Uterus (tissue), 4 donors: ENCODE results near the gene KMT5B. TPM values are rescaled to one million over a fixed set of nuclear protein-coding genes. Genes with fewer than 3 reads are reported as not detected.

Source experiments
- DNase-seq, 2 donors: peaks; one replicate each; pipeline ENCODE4 v3.0.0-alpha.2; 2019 to 2020
- H3K27ac ChIP-seq, 2 donors: fragments of 200-600 bp; sonication (generic); 1 replicate in 1 of 2; 2 replicates in 1 of 2; pipeline ENCODE4 v1.5.1; 2016 to 2018
- H3K27me3 ChIP-seq, 2 donors: fragments of 200-600 bp; sonication (generic); one replicate each; pipeline ENCODE4 v1.5.1; 2018 to 2019; ENCODE audit warnings: control low read depth in 1 of 2
- H3K36me3 ChIP-seq, 2 donors: fragments of 200-600 bp; sonication (generic); one replicate each; pipeline ENCODE4 v1.5.1; 2019; ENCODE audit warnings: control low read depth in 1 of 2
- H3K4me1 ChIP-seq, 2 donors: fragments of 200-600 bp; sonication (generic); one replicate each; pipeline ENCODE4 v1.5.1; 2018 to 2019; ENCODE audit warnings: control low read depth in 1 of 2
- H3K4me3 ChIP-seq, 2 donors: fragments of 200-600 bp; sonication (generic); 1 replicate in 1 of 2; 2 replicates in 1 of 2; pipeline ENCODE4 v1.5.1; 2018 to 2019; ENCODE audit warnings: mild to moderate bottlenecking in 1 of 2
- H3K9me3 ChIP-seq, 2 donors: fragments of 200-600 bp; sonication (generic); one replicate each; pipeline ENCODE4 v1.5.1; 2019; ENCODE audit warnings: control low read depth in 1 of 2
- POLR2A ChIP-seq, 2 donors: fragments of 450-650 bp; IDR thresholded peaks; one replicate each; pipeline ENCODE4 v1.6.1; 2016; ENCODE audit warnings: antibody characterized with exemption in 2 of 2, mild to moderate bottlenecking in 1 of 2, moderate library complexity in 1 of 2
- intact Hi-C: fragments of 100-400 bp; cut with DNase I; formaldehyde crosslinking; loops from one replicate; pipeline ENCODE4 v1.15.1; 2023; ENCODE audit warnings: low total_unique reads
- total RNA-seq, 4 donors: library from RNA; depleted of rRNA in 3 of 4; stranded (reverse); fragments of >200 nt in 3 of 4; gene quantifications; one replicate each; pipeline versions ENCODE4 v1.1.0 to v1.2.4, GENCODE V29; 2014 to 2023
- TF ChIP-seq, protein P1 (sequence below), 4 experiments: fragments of 200-600 bp in 2 of 4; fragments of 450-650 bp in 2 of 4; sonication (generic) in 2 of 4; IDR thresholded peaks; one replicate each; pipeline ENCODE4 v1.5.1; 2016 to 2019; ENCODE audit warnings: antibody characterized with exemption in 4 of 4, mild to moderate bottlenecking in 2 of 4, moderate library complexity in 1 of 4
- donor health status: DM: yes; HTN: yes; CAD: no.

The KMT5B gene
- total RNA-seq, 4 donors from 2014 or later: 13.5 to 108 (median 79.4) TPM

DNA sequence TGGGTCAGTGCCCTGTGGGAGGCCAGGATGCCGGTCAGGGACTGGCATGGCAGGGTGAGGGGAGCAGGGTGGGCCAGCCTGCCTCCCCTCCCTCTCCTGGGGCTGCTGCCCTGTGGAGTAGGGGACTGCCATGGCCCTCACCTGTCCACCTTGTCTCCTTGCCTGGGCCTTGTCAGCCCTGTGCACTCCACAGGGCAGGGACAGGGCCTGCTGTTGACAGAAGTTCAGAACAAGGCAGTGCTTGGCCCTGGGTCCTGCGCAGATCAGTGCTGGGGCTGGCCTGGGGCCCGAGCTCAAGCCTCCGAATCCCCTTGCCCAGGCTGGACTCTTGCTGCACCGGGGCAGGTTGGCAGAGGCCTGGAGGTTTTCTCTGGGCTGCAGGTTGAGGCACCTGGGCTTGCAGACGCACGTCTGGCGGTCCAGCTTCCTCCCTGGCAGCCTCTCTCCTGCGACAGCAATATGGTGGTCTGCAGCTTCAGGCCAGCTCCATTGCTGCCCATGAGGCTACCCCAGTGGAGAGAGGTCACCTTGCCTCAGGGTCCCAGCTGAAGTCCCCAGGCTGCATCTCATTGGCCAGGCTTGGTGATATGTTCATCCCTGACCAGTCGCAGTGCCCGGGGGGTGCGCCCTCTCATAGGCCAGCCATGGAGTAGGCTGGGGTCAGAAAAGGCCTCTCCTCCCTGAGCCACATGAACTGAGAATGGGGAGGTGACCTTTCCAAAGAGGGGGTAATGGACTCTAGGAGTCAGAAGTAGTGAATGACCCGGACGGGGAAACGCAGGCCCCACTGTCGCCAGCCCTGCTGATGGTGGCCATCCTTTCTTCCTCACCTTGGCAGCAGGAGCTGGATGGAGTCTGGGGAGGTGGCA, 70.4 kb downstream of the KMT5B start:
- no peaks in the 10 kb centered on the region for H3K27me3 ChIP-seq
- H3K27ac ChIP-seq: no peak overlapping the region
- no peaks in the 10 kb centered on the region for H3K36me3 ChIP-seq
- TF ChIP-seq, protein P1, sequence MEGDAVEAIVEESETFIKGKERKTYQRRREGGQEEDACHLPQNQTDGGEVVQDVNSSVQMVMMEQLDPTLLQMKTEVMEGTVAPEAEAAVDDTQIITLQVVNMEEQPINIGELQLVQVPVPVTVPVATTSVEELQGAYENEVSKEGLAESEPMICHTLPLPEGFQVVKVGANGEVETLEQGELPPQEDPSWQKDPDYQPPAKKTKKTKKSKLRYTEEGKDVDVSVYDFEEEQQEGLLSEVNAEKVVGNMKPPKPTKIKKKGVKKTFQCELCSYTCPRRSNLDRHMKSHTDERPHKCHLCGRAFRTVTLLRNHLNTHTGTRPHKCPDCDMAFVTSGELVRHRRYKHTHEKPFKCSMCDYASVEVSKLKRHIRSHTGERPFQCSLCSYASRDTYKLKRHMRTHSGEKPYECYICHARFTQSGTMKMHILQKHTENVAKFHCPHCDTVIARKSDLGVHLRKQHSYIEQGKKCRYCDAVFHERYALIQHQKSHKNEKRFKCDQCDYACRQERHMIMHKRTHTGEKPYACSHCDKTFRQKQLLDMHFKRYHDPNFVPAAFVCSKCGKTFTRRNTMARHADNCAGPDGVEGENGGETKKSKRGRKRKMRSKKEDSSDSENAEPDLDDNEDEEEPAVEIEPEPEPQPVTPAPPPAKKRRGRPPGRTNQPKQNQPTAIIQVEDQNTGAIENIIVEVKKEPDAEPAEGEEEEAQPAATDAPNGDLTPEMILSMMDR (IDR thresholded peaks at IDR 0.05): no peak
- no peak for TF ChIP-seq POLR2A (IDR thresholded peaks at IDR 0.05)
- no peaks in the 10 kb centered on the region for H3K4me1 ChIP-seq
- DNase-seq: no peak
- intact Hi-C loops: no loop called here
- H3K4me3 ChIP-seq: no peak overlapping the region
- H3K9me3 ChIP-seq: no peaks in the 10 kb centered on the region

DNA sequence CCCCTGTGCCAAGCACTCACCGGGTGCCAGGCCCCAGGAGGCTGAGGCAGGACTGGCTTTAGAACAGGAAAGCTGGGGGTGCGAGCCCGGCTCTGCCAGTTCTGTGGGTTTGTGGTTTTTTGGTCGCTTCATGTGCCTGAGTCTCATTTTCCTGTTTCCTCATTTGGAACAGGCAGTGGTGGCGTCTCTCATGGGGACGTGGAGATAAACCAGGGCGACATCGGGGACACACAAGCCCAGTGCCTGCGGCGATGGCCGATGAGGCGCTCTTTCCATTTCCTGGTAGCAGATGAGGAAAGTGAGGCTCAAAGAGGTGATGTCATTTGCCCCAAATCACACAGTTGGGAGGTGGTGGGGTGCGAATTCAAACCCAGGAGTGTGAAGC, 71.1 kb downstream of the KMT5B start:
- TF ChIP-seq, protein P1 (IDR thresholded peaks at IDR 0.05): no peak
- no peak for TF ChIP-seq POLR2A (IDR thresholded peaks at IDR 0.05)
- no peak for DNase-seq
- Histone ChIP-seq H3K9me3 (no peaks in the 10 kb centered on the region), H3K4me1 (no peaks in the 10 kb centered on the region), H3K27ac (no peak overlapping the region), H3K27me3 (no peaks in the 10 kb centered on the region), H3K36me3 (no peaks in the 10 kb centered on the region), H3K4me3 (no peak overlapping the region)
- intact Hi-C loops: no loop called here

DNA sequence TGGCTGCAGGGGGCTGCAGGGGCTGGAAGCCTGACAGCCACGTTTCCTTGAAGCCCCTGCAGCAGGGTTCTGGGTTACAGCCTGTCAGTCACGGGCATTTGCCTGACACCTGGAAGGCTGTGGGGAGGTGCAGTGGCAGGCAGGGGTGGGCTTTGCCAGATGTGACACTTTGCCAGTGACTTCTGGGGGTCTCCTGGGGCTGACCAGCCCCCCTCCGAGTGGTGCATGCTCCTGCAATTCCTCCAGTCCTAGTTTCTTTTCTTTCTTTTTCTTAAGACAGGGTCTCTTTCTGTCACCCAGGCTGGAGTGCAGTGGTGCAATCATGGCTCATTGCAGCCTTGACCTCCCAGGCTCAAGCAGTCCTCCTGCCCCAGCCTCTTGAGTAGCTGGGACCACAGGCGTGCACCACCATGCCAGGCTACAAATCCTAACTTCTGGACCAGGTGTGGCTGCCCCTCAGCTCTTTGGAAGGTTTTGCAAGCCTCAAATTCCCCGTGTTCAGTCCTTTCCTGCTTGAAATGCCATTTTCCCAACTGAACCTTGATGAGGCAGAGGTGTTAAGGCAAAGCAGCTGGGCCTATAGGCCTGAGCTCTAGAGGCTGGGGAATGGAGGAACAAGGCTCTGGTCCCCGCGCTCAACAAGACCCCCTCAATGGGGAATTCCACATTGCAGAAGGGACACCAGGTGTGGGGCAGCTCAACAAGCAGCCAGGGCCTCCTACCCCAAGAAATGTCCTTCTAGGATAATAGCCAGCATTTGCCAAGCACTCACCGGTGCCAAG, 71.7 kb downstream of the KMT5B start:
- intact Hi-C loops: no loop called here
- H3K36me3 ChIP-seq: no peaks in the 10 kb centered on the region
- TF ChIP-seq POLR2A (IDR thresholded peaks at IDR 0.05): no peak
- TF ChIP-seq, protein P1 (IDR thresholded peaks at IDR 0.05): no peak
- no peak for DNase-seq
- H3K27me3 ChIP-seq: no peaks in the 10 kb centered on the region
- H3K4me3 ChIP-seq: no peak overlapping the region
- no peaks in the 10 kb centered on the region for H3K9me3 ChIP-seq
- no peaks in the 10 kb centered on the region for H3K4me1 ChIP-seq
- H3K27ac ChIP-seq: no peak overlapping the region

DNA sequence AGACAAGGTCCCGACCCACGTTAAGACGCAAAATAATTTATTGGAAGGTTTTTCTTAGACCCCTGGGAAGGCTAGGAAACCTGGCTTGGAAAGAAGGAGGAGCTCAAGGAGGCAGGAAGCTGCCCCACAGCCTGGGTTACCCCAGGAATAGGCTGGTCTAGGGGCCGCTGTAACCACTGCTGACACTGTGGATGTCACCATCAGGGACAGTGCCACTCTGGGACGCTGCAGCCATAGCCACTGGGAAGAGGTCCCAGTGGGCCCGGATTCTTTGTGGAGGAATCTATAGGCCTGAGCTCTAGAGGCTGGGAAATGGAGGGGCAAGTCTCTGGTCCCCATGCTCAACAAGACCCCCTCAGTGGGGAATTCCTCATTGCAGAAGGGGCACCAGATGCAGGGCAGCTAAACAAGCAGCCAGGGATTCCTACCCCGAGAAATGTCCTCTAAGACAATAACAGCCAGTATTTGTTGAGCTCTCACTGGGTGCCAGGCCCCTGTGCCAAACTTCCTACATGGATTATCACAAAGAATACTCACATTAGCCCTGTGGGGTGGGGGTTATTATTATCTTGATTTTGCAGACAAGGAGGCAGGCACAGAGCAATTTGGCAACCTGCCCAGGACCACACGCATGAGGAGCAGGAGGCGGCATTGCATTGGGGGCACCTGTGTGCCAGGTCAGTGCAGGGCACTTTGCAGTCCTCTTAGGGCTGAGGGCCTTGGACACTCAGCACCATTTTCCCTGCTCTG, 72.4 kb downstream of the KMT5B start:
- intact Hi-C loops: no loop called here
- no peak for DNase-seq
- Histone ChIP-seq H3K9me3 (no peaks in the 10 kb centered on the region), H3K36me3 (no peaks in the 10 kb centered on the region), H3K4me3 (no peak overlapping the region), H3K27me3 (no peaks in the 10 kb centered on the region), H3K4me1 (no peaks in the 10 kb centered on the region), H3K27ac (no peak overlapping the region)
- no peak for TF ChIP-seq POLR2A (IDR thresholded peaks at IDR 0.05)
- TF ChIP-seq, protein P1 (IDR thresholded peaks at IDR 0.05): no peak
